ENCODE data around the gene IRF3.

- TF ChIP-seq POLR2A (IDR thresholded peaks at IDR 0.05; ENCODE audit: low read depth, low read length), result no peak
- TF ChIP-seq MAFK (IDR thresholded peaks at IDR 0.05; ENCODE audit: low read depth, low read length), result no peak
- TF ChIP-seq CTCF (conservative IDR thresholded peaks at IDR 0.05; ENCODE audit: low read depth, low read length), result no peak
- TF ChIP-seq BHLHE40 (IDR thresholded peaks at IDR 0.05; ENCODE audit: low read depth, low read length), result no peak
- no peak for TF ChIP-seq MAZ (IDR thresholded peaks at IDR 0.05; ENCODE audit: borderline replicate concordance, low read depth, low read length)
- TF ChIP-seq USF2 (IDR thresholded peaks at IDR 0.05; ENCODE audit: low read depth, low read length), result no peak
- TF ChIP-seq RCOR1 (IDR thresholded peaks at IDR 0.05; ENCODE audit: insufficient replicate concordance, low read length), result no peak
- no peak for TF ChIP-seq SMC3 (IDR thresholded peaks at IDR 0.05; ENCODE audit: low read depth, low read length)
- TF ChIP-seq CEBPB (IDR thresholded peaks at IDR 0.05; ENCODE audit: low read depth, low read length), result no peak
- no peak for TF ChIP-seq MXI1 (IDR thresholded peaks at IDR 0.05; ENCODE audit: borderline replicate concordance, low read depth, low read length)
- no peak for TF ChIP-seq RFX5 (IDR thresholded peaks at IDR 0.05; ENCODE audit: low read depth, low read length)
- TF ChIP-seq FOS (IDR thresholded peaks at IDR 0.05; ENCODE audit: low read depth, low read length), result no peak
Observed at GRCh38 chr19:49687150-49687549, 21.5 kb upstream of the IRF3 start.

All from IMR-90 (cell line).